ENCODE measurements around the gene ASS1. TPM values are rescaled to one million over a fixed set of nuclear protein-coding genes. Genes with fewer than 3 reads are reported as not detected.
A peak's percentile ranks its signal among the peaks of the same experiment; 100 is the strongest.

The ASS1 gene
- polyA plus RNA-seq, 1 donor, result 281 TPM

DNA sequence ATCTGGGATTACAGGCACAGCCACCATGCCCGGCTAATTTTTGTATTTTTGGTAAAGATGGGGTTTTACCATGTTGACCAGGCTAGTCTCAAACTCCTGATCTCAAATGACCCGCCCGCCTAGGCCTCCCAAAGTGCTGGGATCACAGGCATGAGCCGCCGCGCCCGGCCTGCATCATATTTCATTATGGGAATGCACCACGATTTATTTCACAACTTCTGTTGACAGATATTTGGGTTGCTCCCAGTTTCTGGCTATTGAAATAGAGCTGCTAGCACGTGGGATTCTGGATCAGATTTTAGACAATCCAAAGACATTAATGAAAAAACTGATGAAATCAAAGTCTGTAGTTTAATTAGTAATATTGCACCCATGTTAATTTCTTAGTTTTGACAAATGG is 86.2 kb downstream of the ASS1 start:
- no peak for DNase-seq

DNA sequence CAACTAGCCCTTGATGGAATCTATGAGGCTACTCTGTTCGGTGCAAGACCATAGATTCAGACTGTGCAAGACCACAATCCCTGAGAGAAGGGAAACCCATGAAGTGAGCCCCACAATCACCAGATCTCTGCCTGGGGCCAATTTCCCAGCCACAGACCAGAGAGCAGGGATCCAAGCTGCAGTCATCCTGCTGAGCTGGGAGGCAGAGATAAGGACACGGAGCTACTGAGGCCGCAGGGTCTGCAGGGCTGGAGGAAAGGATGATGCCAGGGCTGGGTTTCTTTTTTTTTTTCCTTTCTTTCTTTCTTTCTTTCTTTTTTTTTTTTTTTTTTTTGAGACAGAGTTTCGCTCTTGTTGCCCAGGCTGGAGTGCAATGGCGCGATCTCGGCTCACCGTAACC is 86.9 kb downstream of the ASS1 start:
- no peak for DNase-seq

DNA sequence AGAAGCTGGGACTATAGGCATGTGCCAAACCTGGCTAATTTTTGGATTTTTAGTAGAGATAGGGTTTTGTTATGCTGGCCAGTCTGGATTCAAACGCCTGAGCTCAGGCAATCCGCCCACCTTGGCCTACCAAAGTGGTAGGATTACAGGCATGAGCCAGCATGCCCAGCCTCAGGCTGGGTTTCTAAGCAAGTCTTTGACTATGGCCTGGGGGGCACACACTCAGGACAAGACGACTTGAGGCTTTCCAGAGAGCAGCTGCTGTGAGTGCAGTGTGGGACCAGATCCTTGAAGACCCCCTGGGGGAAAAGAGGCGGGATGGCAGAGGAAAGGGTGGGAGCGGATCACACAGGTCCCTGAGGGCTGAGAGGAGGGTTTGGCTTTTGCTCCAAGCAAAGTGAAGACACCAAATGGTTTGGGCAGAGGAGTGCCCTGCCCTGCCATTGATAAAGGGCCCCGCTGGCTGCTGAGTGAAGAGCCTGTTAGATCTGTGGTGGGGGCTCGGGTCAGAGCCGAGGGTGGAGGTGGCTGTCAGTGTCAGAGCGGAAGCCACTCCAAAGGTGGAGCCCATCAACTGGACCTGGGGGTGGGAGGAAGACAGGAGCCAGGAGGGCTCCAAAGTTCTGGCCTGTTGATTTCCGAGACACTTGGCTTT is 87.8 kb downstream of the ASS1 start:
- DNase-seq, result no peak

DNA sequence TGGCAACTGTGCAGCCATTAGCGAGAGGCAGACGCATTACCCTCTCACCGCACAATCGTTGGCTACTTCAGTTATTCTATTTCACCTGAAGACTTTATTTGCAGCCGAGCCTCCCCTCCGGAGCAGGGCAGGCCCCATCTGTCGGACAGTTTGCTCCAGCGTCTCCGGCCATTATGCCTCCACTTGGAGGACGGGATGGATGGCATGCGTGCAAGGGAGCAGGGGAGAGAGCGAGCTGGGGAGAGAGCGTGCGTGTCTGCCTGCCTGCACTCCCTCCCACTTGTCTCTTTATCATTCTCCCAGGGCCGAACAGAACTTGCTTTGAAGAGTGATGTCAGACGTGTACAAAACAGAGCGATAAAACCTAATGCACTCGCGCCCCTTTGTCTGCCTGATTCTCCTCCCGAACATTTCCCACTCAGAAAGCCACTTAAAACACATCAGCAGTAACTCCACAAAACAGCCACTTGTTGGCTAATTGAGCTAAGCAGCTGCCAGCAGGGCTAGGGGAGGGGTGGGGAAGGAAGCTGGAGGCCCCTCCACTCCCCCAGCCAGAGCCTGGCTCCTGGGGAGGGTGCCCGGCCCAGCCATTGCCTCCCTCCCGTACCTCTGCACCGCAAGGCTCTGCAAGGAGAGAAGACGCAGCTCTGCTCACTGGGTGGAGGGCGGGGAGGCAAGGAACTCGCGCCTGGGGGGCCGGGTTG is 91.2 kb downstream of the ASS1 start:
- DNase-seq, result peak; percentile 42

- DNase-seq, result no peak
Observed at GRCh38 chr9:130536701-130537107, 91.9 kb downstream of the ASS1 start.

DNA sequence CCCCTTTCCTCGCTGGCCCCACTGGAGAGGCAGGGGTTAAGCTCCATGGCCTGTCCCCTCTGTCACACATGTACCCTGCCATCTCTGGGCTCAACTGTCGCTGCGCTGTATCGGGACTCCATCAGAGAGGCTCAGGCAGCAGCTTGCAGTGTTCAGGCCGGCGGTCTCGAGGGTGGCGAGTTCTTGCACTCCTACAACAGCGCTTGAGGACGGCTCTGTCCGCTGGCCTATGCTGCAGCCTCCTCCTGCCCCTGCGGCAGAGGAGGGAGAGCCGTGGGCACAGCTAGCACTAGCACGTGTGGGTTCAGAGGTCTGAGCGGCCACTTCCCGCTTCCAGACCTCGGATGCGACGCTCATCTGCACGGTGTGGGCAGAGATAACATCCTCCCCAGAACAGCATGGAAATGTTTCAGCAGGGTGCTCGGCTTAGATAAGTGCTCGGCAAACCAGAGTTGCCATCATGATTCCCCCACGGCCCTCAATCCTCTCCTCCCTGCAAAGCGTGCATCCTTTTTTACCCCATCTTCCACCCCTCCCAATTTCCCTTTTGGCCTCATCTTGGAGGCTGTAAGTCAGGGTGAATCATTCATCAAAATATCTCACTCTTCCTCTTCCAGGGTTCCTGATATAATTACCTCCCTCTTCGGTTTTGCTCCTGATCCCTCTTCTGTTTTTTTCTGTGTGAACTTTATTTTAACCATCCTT is 92.7 kb downstream of the ASS1 start:
- DNase-seq, result no peak

DNA sequence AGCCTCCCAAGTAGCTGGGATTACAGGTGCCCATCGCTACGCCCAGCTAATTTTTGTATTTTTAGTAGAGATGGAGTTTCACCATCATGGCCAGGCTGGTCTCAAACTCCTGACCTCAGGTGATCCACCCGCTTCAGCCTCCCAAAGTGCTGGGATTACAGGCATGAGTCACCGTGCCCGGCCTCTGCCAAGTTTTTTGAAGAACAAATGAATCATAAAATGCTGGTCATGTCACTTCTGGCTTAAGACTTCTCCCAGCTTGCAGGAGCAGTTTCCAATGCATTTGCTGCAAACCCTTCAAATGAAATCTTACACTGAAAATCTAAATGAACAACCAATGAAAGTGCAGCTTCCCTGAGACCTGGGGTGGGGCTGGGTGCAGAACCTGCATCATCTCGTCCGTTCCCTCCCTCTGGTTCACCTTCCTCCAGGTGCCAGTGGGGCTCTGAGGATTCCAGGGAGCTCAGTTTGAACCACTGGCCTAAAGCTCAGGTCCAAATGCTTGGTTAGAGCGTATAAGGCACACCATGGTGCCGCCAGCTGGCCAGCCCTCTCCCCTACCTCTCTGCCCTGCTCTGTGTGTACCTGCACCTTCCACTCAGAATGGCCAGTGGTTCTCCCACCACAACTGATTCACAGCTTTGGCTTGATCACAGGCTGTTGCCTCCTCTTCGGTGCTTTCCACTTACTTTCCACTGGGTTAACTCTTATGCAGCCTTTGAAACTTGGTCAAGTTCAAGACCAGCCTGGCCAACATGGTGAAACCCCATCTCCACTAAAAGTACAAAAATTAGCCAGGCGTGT is 94.9 kb downstream of the ASS1 start:
- no peak for DNase-seq

GRCh38 chr9:130541533-130541932 is 96.8 kb downstream of the ASS1 start:
- DNase-seq, result no peak

DNA sequence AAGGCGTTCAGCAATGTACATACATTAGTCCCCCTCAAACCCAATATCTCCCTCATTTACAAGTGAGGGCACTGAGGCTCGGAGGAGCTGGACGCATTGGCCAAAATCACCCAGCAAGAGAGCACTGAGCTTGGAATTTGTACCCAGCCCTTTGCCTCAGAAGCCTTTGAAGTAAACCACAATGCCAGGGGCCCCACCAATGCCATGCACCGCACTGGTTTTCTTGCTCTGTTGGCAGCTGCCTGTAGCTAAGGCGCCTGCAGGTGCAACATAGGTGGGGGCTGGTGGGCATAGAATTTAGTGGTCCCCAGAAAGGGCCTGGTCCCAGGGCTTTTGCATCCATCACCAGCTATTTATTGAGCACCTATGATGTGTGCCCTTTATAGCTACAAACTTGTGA is 97.3 kb downstream of the ASS1 start:
- no peak for DNase-seq

DNA sequence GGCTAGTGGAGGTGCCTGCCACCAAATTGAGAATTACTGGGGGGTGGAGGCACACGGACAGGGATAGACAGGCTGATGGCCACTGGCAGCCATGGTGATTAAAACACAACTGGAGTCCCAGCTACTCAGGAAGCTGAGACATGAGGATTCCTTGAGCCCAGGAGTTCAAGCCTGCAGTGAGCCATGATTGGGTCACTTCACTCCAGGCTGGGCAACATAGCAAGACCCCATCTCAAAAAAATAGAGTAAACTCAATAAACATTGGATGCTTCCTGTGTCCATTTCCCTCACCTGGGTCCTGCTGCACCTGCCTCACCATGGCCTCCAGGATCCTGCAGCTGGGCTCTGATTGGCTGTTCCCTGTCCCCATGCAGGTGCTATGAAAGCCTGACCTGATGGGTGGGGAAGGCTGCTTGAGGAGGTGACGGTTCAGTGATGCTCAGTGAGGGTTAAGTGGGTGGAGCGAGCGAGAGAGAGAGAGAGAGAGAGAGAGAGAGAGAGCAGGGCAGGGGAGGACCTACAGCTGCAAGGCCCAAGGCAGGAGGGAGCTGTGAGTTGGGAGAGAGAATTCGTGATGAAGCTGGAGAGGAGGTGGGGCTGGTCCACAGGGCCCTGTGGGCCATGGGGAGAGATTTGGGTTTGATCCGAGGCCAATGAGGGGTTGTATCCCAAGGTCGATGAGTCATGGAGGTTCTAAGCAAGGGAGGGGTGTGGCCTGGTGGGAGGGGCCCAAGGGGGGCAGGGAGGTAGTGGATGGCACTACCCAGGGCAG is 97.9 kb downstream of the ASS1 start:
- no peak for DNase-seq

GRCh38 chr9:130543368-130543767 is 98.6 kb downstream of the ASS1 start:
- no peak for DNase-seq

GRCh38 chr9:130543859-130544258 is 99.1 kb downstream of the ASS1 start:
- DNase-seq, result no peak

DNA sequence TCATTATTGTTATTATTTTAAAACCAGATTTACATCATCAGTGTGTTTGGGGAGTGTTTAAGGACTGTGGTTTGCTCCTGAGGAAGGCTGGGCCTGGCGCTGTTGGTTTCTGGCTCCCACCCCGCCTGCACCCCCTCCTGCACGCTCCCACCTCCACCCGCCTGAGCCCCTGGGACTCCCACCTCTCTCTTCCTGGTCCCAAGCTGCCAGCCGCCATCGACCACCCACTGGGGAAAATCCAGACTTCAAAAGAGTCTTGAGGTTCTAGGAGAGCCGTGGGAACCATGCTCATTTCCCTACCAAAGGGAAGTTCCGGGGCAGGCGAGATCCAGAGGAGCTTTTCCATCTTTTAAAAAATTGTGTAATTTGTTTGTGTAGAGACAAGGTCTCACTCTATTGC is 99.6 kb downstream of the ASS1 start:
- DNase-seq, result no peak

- no peak for DNase-seq
Observed at GRCh38 chr9:130548103-130548502, 103.3 kb downstream of the ASS1 start.

DNA sequence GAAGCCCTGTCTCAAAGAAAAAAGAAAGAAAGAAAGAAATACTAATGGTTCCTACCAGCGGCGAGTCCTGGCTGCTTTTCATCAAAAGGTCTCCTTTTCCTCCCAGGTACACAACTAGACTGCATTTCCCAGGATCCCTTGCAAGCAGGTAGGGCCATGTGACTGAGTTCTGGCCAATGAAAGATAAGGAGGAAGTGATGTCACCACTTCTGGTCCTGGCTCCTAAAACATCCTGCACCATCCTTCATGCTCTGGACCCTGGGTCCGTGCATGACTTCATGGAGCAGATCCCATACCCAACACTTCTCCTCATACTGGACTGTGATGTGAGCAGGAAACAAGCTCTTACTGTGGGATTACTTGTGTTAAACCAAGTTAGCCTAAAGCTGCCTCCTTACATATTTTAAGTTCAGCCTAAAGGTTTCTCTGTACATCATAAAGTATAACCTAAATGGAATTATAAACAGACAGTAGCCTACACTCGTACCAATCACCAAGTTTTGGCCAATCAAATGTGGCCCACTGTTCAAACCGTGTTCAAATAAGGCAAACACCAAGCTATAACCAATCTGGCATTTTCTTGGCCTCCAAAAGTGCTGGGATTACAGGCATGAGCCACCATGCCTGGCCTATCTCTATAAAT is 104.5 kb downstream of the ASS1 start:
- no peak for DNase-seq

Other genes starting within 250 kb of the ASS1 start
- 0.98 TPM for gene HMCN2, start 179.2 kb upstream of the ASS1 start, polyA plus RNA-seq (ENCODE audit: insufficient read length)
- 76.2 TPM for gene FUBP3, start 134.6 kb downstream of the ASS1 start, polyA plus RNA-seq (ENCODE audit: insufficient read length)
- not detected for gene PRDM12, start 219.6 kb downstream of the ASS1 start, polyA plus RNA-seq (ENCODE audit: insufficient read length)
- gene EXOSC2, start 248.8 kb downstream of the ASS1 start, polyA plus RNA-seq (ENCODE audit: insufficient read length), result 51.7 TPM